Brain microvascular endothelial cell (primary cell): ENCODE data around the gene GRB2.
"Not testable (repeated sequence)": the region's sequence is repeated elsewhere in the genome, so short reads cannot be mapped to it uniquely, and the experiment has no call there.

Source experiments
- DNase-seq: peaks from one replicate; pipeline ENCODE4 v3.0.0-alpha.2; 2020
- H3K27ac ChIP-seq: fragments of 250-450 bp; sonication (Bioruptor Pico); 2 replicates; pipeline ENCODE4 v1.5.1; 2020; ENCODE audit warnings: mild to moderate bottlenecking, moderate library complexity
- H3K27me3 ChIP-seq: fragments of 250-450 bp; sonication (Bioruptor Pico); replicated peaks from 2 replicates; pipeline ENCODE4 v1.5.1; 2020; ENCODE audit warnings: mild to moderate bottlenecking
- H3K36me3 ChIP-seq: fragments of 250-450 bp; sonication (Bioruptor Pico); replicated peaks from 2 replicates; pipeline ENCODE4 v1.5.1; 2020; ENCODE audit warnings: mild to moderate bottlenecking
- H3K4me3 ChIP-seq: 2 replicates; pipeline ENCODE4 v1.5.1; 2011; ENCODE audit warnings: low read depth, mild to moderate bottlenecking, control low read depth, low read length, moderate library complexity
- CTCF ChIP-seq: IDR thresholded peaks from 2 replicates; pipeline ENCODE4 v1.5.1; 2011; ENCODE audit warnings: low read depth, mild to moderate bottlenecking, moderate library complexity, low read length, control low read depth, inconsistent platforms; ENCODE audit errors: missing control alignments
- in situ Hi-C: cut with HindIII; loops from 2 replicates; pipeline ENCODE4 v1.10.0; 2017; ENCODE audit warnings: low sequenced_read_pairs, low pct_ligation_motif_present

The GRB2 gene

GRCh38 chr17:75387771-75388170 lies 17.7 kb downstream of the GRB2 start:
- Histone ChIP-seq H3K27me3 (no peaks in the 10 kb centered on the region), H3K27ac (no peak overlapping the region), H3K4me3 (no peak overlapping the region), H3K36me3 (no peaks in the 10 kb centered on the region)
- no peak for TF ChIP-seq CTCF
- DNase-seq, result no peak
- in situ Hi-C loops, result no loop called here

GRCh38 chr17:75386430-75386829 lies 19.0 kb downstream of the GRB2 start:
- TF ChIP-seq CTCF, result no peak
- Histone ChIP-seq H3K4me3 (no peak overlapping the region), H3K36me3 (no peaks in the 10 kb centered on the region), H3K27me3 (no peaks in the 10 kb centered on the region), H3K27ac (no peak overlapping the region)
- in situ Hi-C loops, result no loop called here
- DNase-seq, result no peak

GRCh38 chr17:75384751-75385150 lies 20.7 kb downstream of the GRB2 start:
- H3K27ac ChIP-seq, result no peak overlapping the region
- H3K4me3 ChIP-seq, result no peak overlapping the region
- in situ Hi-C loops, result no loop called here
- H3K27me3 ChIP-seq, result no peaks in the 10 kb centered on the region
- no peak for DNase-seq
- no peak for TF ChIP-seq CTCF
- no peaks in the 10 kb centered on the region for H3K36me3 ChIP-seq

- Histone ChIP-seq H3K36me3 (no peaks in the 10 kb centered on the region), H3K27ac (no peak overlapping the region), H3K4me3 (no peak overlapping the region), H3K27me3 (no peaks in the 10 kb centered on the region)
- DNase-seq, result no peak
- in situ Hi-C loops, result no loop called here
- no peak for TF ChIP-seq CTCF
Measured at GRCh38 chr17:75383842-75384195, 21.7 kb downstream of the GRB2 start.

- no peaks in the 10 kb centered on the region for H3K36me3 ChIP-seq
- no peak overlapping the region for H3K27ac ChIP-seq
- in situ Hi-C loops, result no loop called here
- no peaks in the 10 kb centered on the region for H3K27me3 ChIP-seq
- no peak for DNase-seq
- no peak overlapping the region for H3K4me3 ChIP-seq
- TF ChIP-seq CTCF, result no peak
Measured at GRCh38 chr17:75380750-75381149, 24.7 kb downstream of the GRB2 start.

GRCh38 chr17:75380315-75380714 lies 25.2 kb downstream of the GRB2 start:
- in situ Hi-C loops, result no loop called here
- no peak for DNase-seq
- Histone ChIP-seq H3K27ac (no peak overlapping the region), H3K27me3 (no peaks in the 10 kb centered on the region), H3K36me3 (no peaks in the 10 kb centered on the region), H3K4me3 (no peak overlapping the region)
- TF ChIP-seq CTCF, result no peak

GRCh38 chr17:75379426-75379825 lies 26.1 kb downstream of the GRB2 start:
- H3K27me3 ChIP-seq, in situ Hi-C loops, H3K4me3 ChIP-seq, H3K27ac ChIP-seq, DNase-seq, H3K36me3 ChIP-seq: not testable (repeated sequence)
